Hepatocyte (in vitro differentiated cells): ENCODE measurements around the gene CPT2. TPM values are rescaled to one million over a fixed set of nuclear protein-coding genes. Genes with fewer than 3 reads are reported as not detected.

Experiments used
- DNase-seq: peaks from one replicate; pipeline ENCODE4 v3.0.0-alpha.2; 2016; ENCODE audit warnings: low spot score
- H2AFZ ChIP-seq: fragments of 200-600 bp; sonication (generic); 2 replicates; pipeline ENCODE4 v1.6.0; 2016; ENCODE audit warnings: antibody characterized with exemption, mild to moderate bottlenecking
- H3K27ac ChIP-seq: fragments of 200-600 bp; sonication (generic); 2 replicates; pipeline ENCODE4 v1.5.1; 2016; ENCODE audit warnings: mild to moderate bottlenecking
- H3K27me3 ChIP-seq: fragments of 200-600 bp; sonication (generic); 2 replicates; pipeline ENCODE4 v1.6.1; 2016
- H3K36me3 ChIP-seq: fragments of 200-600 bp; sonication (generic); replicated peaks from 2 replicates; pipeline ENCODE4 v1.5.1; 2016; ENCODE audit warnings: low read depth; ENCODE audit not compliant: insufficient read depth
- H3K4me1 ChIP-seq: fragments of 200-600 bp; sonication (generic); 2 replicates; pipeline ENCODE4 v1.5.1; 2016; ENCODE audit warnings: mild to moderate bottlenecking, moderate library complexity; ENCODE audit not compliant: insufficient read depth
- H3K4me2 ChIP-seq: fragments of 200-600 bp; sonication (generic); 2 replicates; pipeline ENCODE4 v1.6.0; 2016
- H3K4me3 ChIP-seq: fragments of 200-600 bp; sonication (generic); 2 replicates; pipeline ENCODE4 v1.5.1; 2016; ENCODE audit warnings: mild to moderate bottlenecking
- H3K79me2 ChIP-seq: fragments of 200-600 bp; sonication (generic); 2 replicates; pipeline ENCODE4 v1.6.0; 2017; ENCODE audit warnings: mild to moderate bottlenecking
- H3K9me2 ChIP-seq: fragments of 200-600 bp; sonication (generic); replicated peaks from 2 replicates; pipeline ENCODE4 v1.6.0; 2017; ENCODE audit warnings: mild to moderate bottlenecking; ENCODE audit not compliant: insufficient read depth
- H3K9me3 ChIP-seq: fragments of 200-600 bp; sonication (generic); 2 replicates; pipeline ENCODE4 v1.5.1; 2016; ENCODE audit warnings: low read depth, mild to moderate bottlenecking
- H4K20me1 ChIP-seq: fragments of 200-600 bp; sonication (generic); 2 replicates; pipeline ENCODE4 v1.6.0; 2016; ENCODE audit warnings: mild to moderate bottlenecking; ENCODE audit not compliant: insufficient read depth, poor library complexity, severe bottlenecking
- CTCF ChIP-seq: fragments of 200-600 bp; sonication (generic); IDR thresholded peaks from 2 replicates; pipeline ENCODE4 v1.5.1; 2016; ENCODE audit warnings: antibody characterized with exemption, mild to moderate bottlenecking; ENCODE audit not compliant: poor library complexity
- EZH2 ChIP-seq: fragments of 200-600 bp; sonication (generic); IDR thresholded peaks from 2 replicates; pipeline ENCODE4 v1.6.1; 2016; ENCODE audit warnings: antibody characterized with exemption, mild to moderate bottlenecking, borderline replicate concordance
- EZH2phosphoT487 ChIP-seq: fragments of 200-600 bp; sonication (generic); IDR thresholded peaks from one replicate; pipeline ENCODE4 v1.6.1; 2018; ENCODE audit warnings: antibody characterized with exemption, mild to moderate bottlenecking, low read depth, moderate library complexity; ENCODE audit not compliant: unreplicated experiment, severe bottlenecking
- WGBS: methylation state at CpG from one replicate; pipeline ENCODE4 v1.1.6; 2016; ENCODE audit warnings: low lambda C conversion rate; ENCODE audit errors: missing lambda C conversion rate; 5-methylcytosine and 5-hydroxymethylcytosine counted together
- polyA plus RNA-seq: library from polyadenylated mRNA; unstranded; fragments of >200 nt; fragmentation: Nextera tagmentation; extraction: Ambion mirVana; gene quantifications from 2 replicates; pipeline ENCODE4 v1.2.1, GENCODE V29; 2016
- total RNA-seq: library from RNA; depleted of rRNA; stranded (reverse); fragments of >200 nt; gene quantifications from 2 replicates; pipeline ENCODE4 v1.2.3, GENCODE V29; 2014

The CPT2 gene
- total and polyA plus RNA-seq, 2 experiments from 2014 or later, result 25.0 to 29.1 TPM

- Histone ChIP-seq H3K27me3 (no peaks in the 10 kb centered on the region), H3K36me3 (no peaks in the 10 kb centered on the region), H3K9me2 (no peaks in the 10 kb centered on the region), H3K4me1 (peaks cover 14% of the 10 kb centered on the region), H3K79me2 (no peaks in the 10 kb centered on the region), H2AFZ (no peak overlapping the region), H3K4me2 (no peak overlapping the region), H4K20me1 (no peaks in the 10 kb centered on the region), H3K4me3 (no peak overlapping the region), H3K27ac (peak overlapping the region; percentile 73), H3K9me3 (no peaks in the 10 kb centered on the region)
- no peak for TF ChIP-seq CTCF
- no peak for TF ChIP-seq EZH2
- TF ChIP-seq EZH2phosphoT487, result no peak
- 98% methylated on average over 2 of the region's 4 CpGs for WGBS
- no peak for DNase-seq
These were observed 53.7 kb downstream of the CPT2 start for GRCh38 chr1:53250325-53250724.

- no peaks in the 10 kb centered on the region for H3K79me2 ChIP-seq
- peaks cover 26% of the 10 kb centered on the region for H3K4me1 ChIP-seq
- peak; percentile 52 for DNase-seq
- 26% methylated on average over 4 of the region's 4 CpGs for WGBS
- H3K4me3 ChIP-seq, result no peak overlapping the region
- no peaks in the 10 kb centered on the region for H3K9me3 ChIP-seq
- peak overlapping the region; percentile 61 for H3K27ac ChIP-seq
- no peaks in the 10 kb centered on the region for H3K27me3 ChIP-seq
- H3K36me3 ChIP-seq, result no peaks in the 10 kb centered on the region
- peak overlapping the region; percentile 31 for H3K4me2 ChIP-seq
- no peak overlapping the region for H2AFZ ChIP-seq
- TF ChIP-seq CTCF (no peak), EZH2 (no peak), EZH2phosphoT487 (no peak)
- no peaks in the 10 kb centered on the region for H4K20me1 ChIP-seq
- no peaks in the 10 kb centered on the region for H3K9me2 ChIP-seq
These were observed 57.5 kb downstream of the CPT2 start for GRCh38 chr1:53254011-53254640.

GRCh38 chr1:53255031-53255430, 58.4 kb downstream of the CPT2 start:
- Histone ChIP-seq H3K4me3 (no peak overlapping the region), H3K9me3 (no peaks in the 10 kb centered on the region), H3K36me3 (no peaks in the 10 kb centered on the region), H4K20me1 (no peaks in the 10 kb centered on the region), H2AFZ (no peak overlapping the region), H3K9me2 (no peaks in the 10 kb centered on the region), H3K79me2 (no peaks in the 10 kb centered on the region), H3K27ac (peak overlapping the region; percentile 61), H3K27me3 (no peaks in the 10 kb centered on the region), H3K4me2 (no peak overlapping the region), H3K4me1 (peaks cover 26% of the 10 kb centered on the region)
- WGBS, result 99% methylated on average over 4 of the region's 4 CpGs
- TF ChIP-seq EZH2phosphoT487 (no peak), EZH2 (no peak), CTCF (no peak)
- no peak for DNase-seq
